Fibroblast of skin of left quadriceps (primary cell): ENCODE results near the gene LIMD2.
A peak's percentile ranks its signal among the peaks of the same experiment; 100 is the strongest.
"Not testable (repeated sequence)": the region's sequence is repeated elsewhere in the genome, so short reads cannot be mapped to it uniquely, and the experiment has no call there.

Experiments used
- DNase-seq, 2 experiments: peaks; one replicate each; pipeline ENCODE4 v3.0.0-alpha.2; 2013; ENCODE audit warnings: low read depth in 2 of 2

The LIMD2 gene

GRCh38 chr17:63699638-63700527, at the start of gene LIMD2:
Gene LIMD2, minus strand, starts transcription at chr17:63700125. Its CDS starts 827 bp downstream, at chr17:63699298.
- peak in 1 of 2 experiments; percentile 32 for DNase-seq

GRCh38 chr17:63741408-63742173, 41.7 kb upstream of the LIMD2 start, which contains the start of gene STRADA:
Gene STRADA, minus strand, starts transcription at chr17:63741799. Its CDS starts 13,430 bp downstream, at chr17:63728369.
- DNase-seq: peak; percentile 86 to 89

- no peak for DNase-seq
These were observed 41.1 kb upstream of the LIMD2 start for GRCh38 chr17:63741143-63741407.

- DNase-seq: no peak
These were observed 40.7 kb upstream of the LIMD2 start for GRCh38 chr17:63740464-63741142.

GRCh38 chr17:63735691-63736090, 35.8 kb upstream of the LIMD2 start:
- DNase-seq: no peak

- no peak for DNase-seq
These were observed 22.5 kb upstream of the LIMD2 start for GRCh38 chr17:63722403-63722802.

- DNase-seq: not testable (repeated sequence)
These were observed 20.3 kb upstream of the LIMD2 start for GRCh38 chr17:63720194-63720593.

- no peak for DNase-seq
These were observed 19.1 kb upstream of the LIMD2 start for GRCh38 chr17:63718988-63719387.

- no peak for DNase-seq
These were observed 16.5 kb upstream of the LIMD2 start for GRCh38 chr17:63716426-63716825.

- DNase-seq: no peak
These were observed 14.8 kb upstream of the LIMD2 start for GRCh38 chr17:63714550-63715277.

GRCh38 chr17:63709110-63709509, 9.2 kb upstream of the LIMD2 start:
- no peak for DNase-seq

- no peak for DNase-seq
These were observed 7.2 kb upstream of the LIMD2 start for GRCh38 chr17:63707151-63707550.

- no peak for DNase-seq
These were observed 6.6 kb upstream of the LIMD2 start for GRCh38 chr17:63706336-63707082.

GRCh38 chr17:63705657-63706056, 5.7 kb upstream of the LIMD2 start:
- no peak for DNase-seq

GRCh38 chr17:63704836-63705235, 4.9 kb upstream of the LIMD2 start:
- no peak for DNase-seq

GRCh38 chr17:63704259-63704576, 4.3 kb upstream of the LIMD2 start:
- DNase-seq: no peak

GRCh38 chr17:63703556-63704258, 3.8 kb upstream of the LIMD2 start:
- DNase-seq: no peak

GRCh38 chr17:63703029-63703428, 3.1 kb upstream of the LIMD2 start:
- DNase-seq: no peak

GRCh38 chr17:63702721-63703015, 2.7 kb upstream of the LIMD2 start:
- no peak for DNase-seq

- no peak for DNase-seq
These were observed 2.2 kb upstream of the LIMD2 start for GRCh38 chr17:63701868-63702720.
